Measurements from ENCODE around the gene IER2. TPM values are rescaled to one million over a fixed set of nuclear protein-coding genes. Genes with fewer than 3 reads are reported as not detected.

Gene IER2
- total and polyA plus RNA-seq, 9 of the 15 experiments (the other 6 are each of a cell fraction or from before 2014, with no cell fraction given): 4.5 to 205 (median 23.7) TPM

- TF ChIP-seq SP2 (IDR thresholded peaks at IDR 0.05; ENCODE audit: extremely low read depth, low read depth, low read length, poor library complexity, severe bottlenecking): no peak
- no peak for TF ChIP-seq MCM2 (IDR thresholded peaks at IDR 0.05; ENCODE audit: low read depth)
- peak; percentile 83 for TF ChIP-seq TEAD4 (IDR thresholded peaks at IDR 0.05; ENCODE audit: low read length)
- peak; percentile 75; the same call in 1 of the 2 replicates for TF ChIP-seq TEAD4 (CRISPR knock-in tag; IDR thresholded peaks at IDR 0.05; ENCODE audit: borderline replicate concordance)
- no peak for TF ChIP-seq CAMTA2 (CRISPR knock-in tag; conservative IDR thresholded peaks at IDR 0.05)
- no peak for TF ChIP-seq ZNF511 (CRISPR knock-in tag; IDR thresholded peaks at IDR 0.05)
- no peak for TF ChIP-seq CHD4 (IDR thresholded peaks at IDR 0.05; ENCODE audit: insufficient read depth, insufficient replicate concordance, low read depth, low read length, poor library complexity, severe bottlenecking)
- no peak for TF ChIP-seq ZBTB49 (CRISPR knock-in tag; IDR thresholded peaks at IDR 0.05; ENCODE audit: borderline replicate concordance)
- peak; percentile 92 for TF ChIP-seq ETV5 (CRISPR knock-in tag; IDR thresholded peaks at IDR 0.05; ENCODE audit: low read depth)
- no peak for TF ChIP-seq NR3C1 (CRISPR knock-in tag; IDR thresholded peaks at IDR 0.05)
- TF ChIP-seq ETV1 (tag; conservative IDR thresholded peaks at IDR 0.05; ENCODE audit: low read depth): no peak; the same call in none of the 2 replicates
- no peak for TF ChIP-seq ZBTB34 (CRISPR knock-in tag; IDR thresholded peaks at IDR 0.05)
- TF ChIP-seq MAZ (CRISPR knock-in tag; conservative IDR thresholded peaks at IDR 0.05 in 1 of 2, IDR thresholded peaks at IDR 0.05 in 1 of 2): peak; percentile 64 to 87
- no peak for TF ChIP-seq PATZ1 (CRISPR knock-in tag; IDR thresholded peaks at IDR 0.05; ENCODE audit: borderline replicate concordance)
- TF ChIP-seq BCL6 (CRISPR knock-in tag; IDR thresholded peaks at IDR 0.05): no peak
- TF ChIP-seq JUNB (CRISPR knock-in tag; conservative IDR thresholded peaks at IDR 0.05): no peak
- TF ChIP-seq RUNX1 (IDR thresholded peaks at IDR 0.05; ENCODE audit: low read depth): no peak
- no peak; the same call in 1 of the 2 replicates for TF ChIP-seq GATAD2B (IDR thresholded peaks at IDR 0.05; ENCODE audit: borderline replicate concordance)
- peak; percentile 71; the same call in 1 of the 2 replicates for TF ChIP-seq KLF13 (tag; IDR thresholded peaks at IDR 0.05; ENCODE audit: borderline replicate concordance, low read depth)
Measured at GRCh38 chr19:13151605-13152355, 1.6 kb downstream of the IER2 start (continued).
